Activated CD4-positive, alpha-beta T cell treated with anti-CD3 and anti-CD28 coated beads, Interleukin-2, amount 50 U/mL, for 4 hours (primary cell): Measurements from ENCODE around the gene EPB41.
"Not testable (repeated sequence)": the region's sequence is repeated elsewhere in the genome, so short reads cannot be mapped to it uniquely, and the experiment has no call there.

Experiments used
- DNase-seq, 2 experiments: peaks; one replicate each; pipeline ENCODE4 v3.0.0-alpha.2; 2020

Gene EPB41

GRCh38 chr1:28914228-28915030 lies at the start of gene EPB41:
Gene EPB41, plus strand, starts transcription at chr1:28914569. Its CDS starts 72,869 bp downstream, at chr1:28987438.
- peak; percentile 85 to 89 for DNase-seq

DNA sequence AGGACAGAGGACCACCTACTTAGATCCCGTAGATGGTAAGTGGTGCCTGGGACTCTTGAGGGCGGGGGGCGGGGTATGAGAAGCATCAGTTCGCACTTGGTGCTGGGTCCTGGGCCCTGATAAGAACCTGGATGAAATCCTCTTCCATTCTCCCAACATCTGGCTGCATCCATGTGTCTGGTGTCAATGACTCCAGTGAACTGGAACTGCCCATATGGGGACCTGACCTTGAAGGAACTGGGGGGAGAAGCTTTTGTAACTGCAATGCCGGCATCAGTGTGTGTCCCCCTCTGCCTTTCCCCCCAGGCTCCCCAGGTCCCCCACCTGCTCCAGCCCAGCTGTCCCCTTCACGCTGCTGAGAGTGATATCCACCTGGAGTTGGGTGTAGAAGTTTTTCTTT lies 49.7 kb upstream of the EPB41 start:
- DNase-seq = no peak

DNA sequence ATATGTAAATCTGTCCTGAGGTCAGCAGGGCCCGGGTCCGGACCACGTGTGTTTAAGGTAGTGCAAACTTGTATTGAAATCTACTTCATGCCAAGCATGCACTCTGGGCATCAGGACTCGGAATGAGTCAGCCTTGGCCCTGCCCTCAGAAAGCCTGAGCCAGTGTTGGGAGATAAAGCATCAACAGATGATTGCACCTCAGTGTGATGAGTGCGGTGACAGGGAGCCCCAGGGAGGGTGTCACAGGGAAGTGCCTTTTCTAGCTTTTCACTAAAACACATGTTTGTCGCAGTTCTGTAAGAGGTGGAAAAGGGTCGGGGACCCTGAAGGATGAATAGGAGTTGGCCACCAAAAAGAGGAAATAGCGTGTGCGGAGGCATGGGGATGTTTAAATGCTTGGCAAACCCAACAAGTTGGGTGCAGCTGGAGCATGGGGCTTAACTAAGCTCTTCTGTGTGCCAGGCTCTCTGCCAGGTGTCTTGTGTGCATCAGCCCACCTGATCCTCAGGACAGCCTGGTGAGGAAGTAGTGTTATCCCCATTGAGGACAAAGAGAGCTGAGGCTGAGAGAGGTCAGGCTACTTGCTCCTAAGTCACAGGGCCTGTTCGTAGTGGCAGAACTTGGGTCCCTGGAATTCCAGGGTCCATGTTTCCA lies 48.2 kb upstream of the EPB41 start:
- DNase-seq = no peak

DNA sequence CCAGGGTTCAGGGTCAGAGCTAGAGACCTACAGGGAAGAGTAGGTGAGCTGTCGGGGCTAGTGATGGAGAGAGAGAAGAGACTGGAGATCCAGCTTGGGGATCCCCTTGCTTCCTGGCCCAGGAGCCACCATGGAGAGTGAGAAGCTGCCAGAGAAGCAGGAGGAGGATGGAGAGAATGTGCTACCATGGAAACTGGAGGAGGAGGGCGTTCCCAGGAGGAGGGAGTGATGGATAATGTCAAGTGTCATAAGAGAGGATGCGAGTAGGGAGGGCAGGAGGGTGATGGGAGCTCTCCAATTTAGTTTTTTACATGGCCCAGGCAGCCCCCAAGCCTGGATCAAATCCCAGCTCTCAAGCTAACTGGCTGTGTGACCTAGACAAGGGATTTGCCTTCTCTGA lies 46.5 kb upstream of the EPB41 start:
- no peak for DNase-seq

DNA sequence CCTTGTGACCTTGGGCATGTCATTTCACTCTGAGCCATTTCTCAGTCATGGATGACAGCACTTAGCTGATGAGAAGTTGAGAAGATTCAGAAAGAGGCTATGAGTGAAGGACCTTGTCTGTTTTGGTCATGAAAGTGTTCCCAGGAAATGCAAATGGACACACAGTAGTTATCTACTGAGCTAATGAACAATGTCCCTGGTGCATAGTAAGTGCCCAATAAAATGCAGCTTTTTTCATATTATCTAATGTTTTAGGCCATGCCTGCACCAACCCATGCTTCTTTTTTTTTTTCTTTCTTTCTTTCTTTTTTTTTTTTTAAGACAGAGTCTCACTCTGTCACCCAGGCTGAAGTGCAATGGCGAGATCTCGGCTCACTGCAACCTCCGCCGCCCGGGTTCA lies 44.4 kb upstream of the EPB41 start:
- no peak for DNase-seq

DNA sequence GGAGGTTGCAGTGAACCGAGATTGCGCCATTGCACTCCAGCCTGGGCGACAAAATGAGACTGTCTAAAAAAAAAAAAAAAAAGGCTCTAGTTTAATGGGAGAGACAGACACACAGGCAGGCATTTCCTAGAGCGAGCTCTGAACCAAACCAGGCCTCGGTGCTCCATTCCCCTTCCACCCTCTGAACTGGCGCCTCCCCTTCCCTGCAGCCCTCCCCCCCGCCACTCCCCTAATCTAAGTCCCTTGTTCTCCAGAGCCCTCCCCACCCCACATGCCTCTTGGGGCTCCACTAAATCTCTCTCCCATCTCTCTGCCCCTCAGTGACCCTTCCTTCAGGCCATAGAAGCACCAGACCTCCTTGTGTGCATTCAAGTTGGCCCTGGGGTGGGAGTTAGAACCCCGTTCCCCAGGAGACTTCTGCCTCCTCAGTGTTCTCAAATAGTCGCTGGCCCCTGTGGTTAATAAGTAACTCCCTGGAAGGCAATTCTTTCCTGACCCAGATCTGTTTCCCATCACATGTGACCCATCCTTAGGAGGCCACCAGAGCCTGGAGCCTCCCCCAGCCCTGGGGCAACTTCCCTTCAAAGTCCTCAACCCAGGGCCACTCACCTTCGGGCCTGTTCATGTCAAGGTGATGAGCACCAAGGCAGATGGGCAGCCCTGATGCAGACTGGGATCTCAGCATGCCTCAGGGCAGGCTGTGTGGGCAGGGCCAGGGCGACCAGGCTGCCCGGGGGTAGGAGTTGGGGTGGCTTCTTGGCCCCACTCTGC lies 42.6 kb upstream of the EPB41 start:
- no peak for DNase-seq

DNA sequence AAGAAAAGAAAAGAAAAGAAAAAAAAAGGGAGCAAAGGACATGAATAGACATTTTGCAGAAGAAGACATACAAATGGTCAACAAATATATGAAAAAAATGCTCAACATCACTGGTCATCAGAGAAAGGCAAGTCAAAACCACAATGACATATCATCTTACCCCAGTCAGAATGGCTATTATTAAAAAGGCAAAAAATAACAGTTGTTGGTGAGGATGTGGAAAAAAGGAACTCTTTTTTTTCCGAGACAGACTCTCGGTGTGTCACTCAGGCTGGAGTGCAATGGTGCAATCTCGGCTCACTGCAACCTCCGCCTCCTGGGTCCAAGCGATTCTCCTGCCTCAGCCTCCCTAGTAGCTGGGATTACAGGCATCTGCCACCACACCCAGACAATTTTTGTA lies 39.2 kb upstream of the EPB41 start:
- not testable (repeated sequence) for DNase-seq

GRCh38 chr1:28877132-28877781 lies 37.1 kb upstream of the EPB41 start:
- DNase-seq = peak; percentile 71 to 77

GRCh38 chr1:28878796-28879195 lies 35.6 kb upstream of the EPB41 start:
- DNase-seq = no peak

GRCh38 chr1:28882009-28882628 lies 32.2 kb upstream of the EPB41 start:
- peak; percentile 75 to 79 for DNase-seq

DNA sequence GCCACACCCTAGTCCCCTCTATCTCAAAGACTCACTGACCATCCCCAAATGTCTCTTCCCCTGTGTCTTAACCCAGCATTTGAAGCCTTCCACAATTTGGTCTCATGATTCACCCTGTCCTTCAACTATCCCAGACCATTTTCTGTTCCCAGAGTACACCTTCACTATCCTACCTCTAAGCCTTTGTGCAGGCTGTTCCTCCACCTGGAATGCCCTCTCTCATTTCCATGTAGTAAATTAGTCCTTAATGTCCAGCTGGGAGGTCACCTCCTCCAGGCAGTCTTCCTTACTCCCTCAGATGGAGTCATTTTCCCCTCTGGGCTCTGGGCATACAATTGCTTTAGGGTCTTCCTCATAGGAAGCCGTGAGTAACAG lies 31.1 kb upstream of the EPB41 start:
- DNase-seq = no peak

DNA sequence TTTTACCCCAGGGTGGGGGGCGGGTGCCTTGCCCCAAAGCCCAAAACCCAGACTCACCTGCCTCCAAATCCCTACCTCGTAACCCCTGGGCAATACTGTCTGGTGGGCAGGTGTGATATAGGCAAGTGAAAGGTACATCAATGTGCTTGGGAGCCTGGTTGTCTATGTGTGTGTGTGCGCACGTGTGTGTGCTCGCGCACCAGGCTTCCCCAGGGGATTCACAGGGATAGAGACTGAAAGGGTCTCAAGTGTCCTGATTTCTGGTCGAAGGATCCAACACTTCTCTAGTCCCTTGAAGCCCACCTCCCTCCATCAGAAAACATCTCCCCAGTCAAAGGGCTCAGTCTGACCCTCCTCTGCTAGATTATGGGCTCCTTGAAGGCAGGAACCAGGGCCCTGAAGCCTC lies 28.9 kb upstream of the EPB41 start:
- no peak for DNase-seq

- DNase-seq = no peak
These were observed 28.2 kb upstream of the EPB41 start for GRCh38 chr1:28885977-28886730.

- DNase-seq = peak; percentile 86 to 89
These were observed 27.5 kb upstream of the EPB41 start for GRCh38 chr1:28886731-28887418.

- DNase-seq = peak; percentile 21 to 29
These were observed 26.9 kb upstream of the EPB41 start for GRCh38 chr1:28887419-28887834.

- no peak for DNase-seq
These were observed 26.3 kb upstream of the EPB41 start for GRCh38 chr1:28887835-28888682.

DNA sequence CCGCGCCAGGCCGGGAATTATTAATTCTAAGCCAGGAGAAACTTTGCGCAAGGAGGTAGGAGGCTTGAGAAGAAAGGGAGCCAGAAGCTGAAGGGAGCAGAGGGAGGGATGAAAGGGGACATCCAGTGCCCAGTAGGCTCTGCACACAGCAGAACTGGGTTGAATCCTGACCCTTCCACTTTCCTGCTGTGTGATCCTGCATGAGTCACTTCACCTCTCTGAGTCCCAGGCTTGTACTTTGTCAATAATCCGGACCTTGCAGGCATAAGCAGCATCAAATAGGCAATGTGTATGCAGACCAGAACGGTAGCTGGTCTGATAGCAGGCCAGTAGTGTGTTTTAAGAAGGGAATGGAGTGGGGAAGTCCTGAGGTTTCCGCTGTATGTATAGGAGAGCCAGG lies 25.5 kb upstream of the EPB41 start:
- no peak for DNase-seq

DNA sequence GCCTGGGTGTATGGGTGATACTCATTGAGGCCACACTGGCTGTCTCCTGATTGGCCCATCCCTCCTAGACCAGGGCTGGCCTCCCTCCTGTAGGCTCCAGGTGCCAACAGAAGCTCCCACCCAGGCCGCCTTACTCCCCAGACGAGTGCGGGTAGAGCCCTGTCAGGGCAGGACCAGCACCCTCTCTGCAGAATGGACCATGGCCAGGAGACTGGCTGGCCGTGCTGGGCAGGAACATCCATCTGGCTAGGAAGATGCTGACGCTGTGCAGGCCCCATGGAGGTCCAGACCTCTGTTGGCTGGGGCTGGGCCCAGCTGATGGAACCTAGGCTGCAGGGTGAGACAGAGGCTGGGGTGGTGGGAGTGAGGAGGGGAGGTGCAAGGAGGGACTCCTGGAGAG lies 25.0 kb upstream of the EPB41 start:
- DNase-seq = no peak

GRCh38 chr1:28890435-28890834 lies 23.9 kb upstream of the EPB41 start:
- no peak for DNase-seq

DNA sequence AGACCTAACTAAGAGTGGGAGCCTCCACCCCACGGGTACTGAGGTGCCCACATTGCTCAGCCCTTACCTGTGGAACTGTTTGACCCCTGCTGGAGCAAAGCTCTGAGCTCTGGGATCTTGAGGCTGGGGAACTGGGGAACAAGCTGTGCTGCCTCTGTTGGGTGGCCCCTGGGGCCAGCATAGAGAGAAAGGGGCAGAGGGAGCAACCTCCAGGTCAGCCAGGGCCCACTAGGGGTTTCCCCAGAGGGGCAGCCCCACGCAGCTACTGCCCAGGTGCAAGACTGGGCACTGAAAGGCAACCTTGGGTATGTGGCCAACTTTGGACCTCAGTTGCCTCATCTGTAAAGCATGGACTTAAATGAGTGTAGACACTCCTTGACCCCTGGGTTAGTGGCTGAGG lies 23.5 kb upstream of the EPB41 start:
- no peak for DNase-seq
